RWPE2 (cell line): ENCODE data around the gene DIP2C.

Source experiments
- ATAC-seq: fragments of 200-7000 bp; cut with Tn5 transposase; 3 replicates; pipeline ENCODE4 v1.9.1; 2021; ENCODE audit warnings: low read depth
- DNase-seq: peaks from one replicate; pipeline ENCODE4 v3.0.0-alpha.2; 2020; ENCODE audit warnings: low spot score
- H3K27ac ChIP-seq: fragments of 450-650 bp; 2 replicates; pipeline ENCODE4 v1.5.1; 2017; ENCODE audit warnings: mild to moderate bottlenecking; ENCODE audit not compliant: poor library complexity, severe bottlenecking
- H3K27me3 ChIP-seq: fragments of 250-450 bp; sonication (Bioruptor Pico); 2 replicates; pipeline ENCODE4 v1.5.1; 2021; ENCODE audit warnings: mild to moderate bottlenecking, moderate library complexity; ENCODE audit not compliant: insufficient read depth, poor library complexity, severe bottlenecking
- H3K36me3 ChIP-seq: fragments of 250-450 bp; sonication (Bioruptor Pico); 2 replicates; pipeline ENCODE4 v1.5.1; 2020; ENCODE audit warnings: low read depth, mild to moderate bottlenecking, moderate library complexity
- H3K4me1 ChIP-seq: fragments of 250-450 bp; sonication (Bioruptor Pico); 2 replicates; pipeline ENCODE4 v1.5.1; 2021; ENCODE audit warnings: mild to moderate bottlenecking, moderate library complexity; ENCODE audit not compliant: insufficient read depth, poor library complexity, severe bottlenecking
- H3K4me3 ChIP-seq: fragments of 250-450 bp; sonication (Bioruptor Pico); 2 replicates; pipeline ENCODE4 v1.5.1; 2021; ENCODE audit warnings: mild to moderate bottlenecking, moderate library complexity; ENCODE audit not compliant: severe bottlenecking
- H3K9me3 ChIP-seq: fragments of 250-450 bp; sonication (Bioruptor Pico); 2 replicates; pipeline ENCODE4 v1.5.1; 2021; ENCODE audit warnings: mild to moderate bottlenecking, moderate library complexity; ENCODE audit not compliant: severe bottlenecking
- CTCF ChIP-seq: fragments of 450-650 bp; IDR thresholded peaks from one replicate; pipeline ENCODE4 v1.5.1; 2017; ENCODE audit warnings: mild to moderate bottlenecking, moderate library complexity; ENCODE audit not compliant: poor library complexity, severe bottlenecking

Gene DIP2C

GRCh38 chr10:391305-391704 lies 298.2 kb downstream of the DIP2C start:
- no peak for DNase-seq
- no peaks in the 10 kb centered on the region for H3K36me3 ChIP-seq

GRCh38 chr10:390449-391100 lies 298.9 kb downstream of the DIP2C start:
- H3K27ac ChIP-seq: no peak overlapping the region
- ATAC-seq: no peak
- no peaks in the 10 kb centered on the region for H3K27me3 ChIP-seq
- DNase-seq: no peak
- H3K9me3 ChIP-seq: no peaks in the 10 kb centered on the region
- no peaks in the 10 kb centered on the region for H3K36me3 ChIP-seq
- H3K4me1 ChIP-seq: no peaks in the 10 kb centered on the region
- no peak overlapping the region for H3K4me3 ChIP-seq
- no peak for TF ChIP-seq CTCF

More at GRCh38 chr10:391305-391704, 298.2 kb downstream of the DIP2C start:
- TF ChIP-seq CTCF: no peak
- Histone ChIP-seq H3K9me3 (no peaks in the 10 kb centered on the region), H3K27me3 (no peaks in the 10 kb centered on the region), H3K4me1 (no peaks in the 10 kb centered on the region), H3K27ac (no peak overlapping the region), H3K4me3 (no peak overlapping the region)
- 0 out of 3 replicates have a peak, but pooled peaks have one; percentile 19 for ATAC-seq

GRCh38 chr10:389836-390448 lies 299.5 kb downstream of the DIP2C start:
- no peak overlapping the region for H3K4me3 ChIP-seq
- no peaks in the 10 kb centered on the region for H3K27me3 ChIP-seq
- no peak for TF ChIP-seq CTCF
- no peaks in the 10 kb centered on the region for H3K36me3 ChIP-seq
- ATAC-seq (no peak), DNase-seq (no peak)
- H3K9me3 ChIP-seq: no peaks in the 10 kb centered on the region
- H3K4me1 ChIP-seq: no peaks in the 10 kb centered on the region
- H3K27ac ChIP-seq: no peak overlapping the region

- Histone ChIP-seq H3K9me3 (no peaks in the 10 kb centered on the region), H3K27me3 (no peaks in the 10 kb centered on the region), H3K27ac (no peak overlapping the region), H3K36me3 (no peaks in the 10 kb centered on the region), H3K4me3 (no peak overlapping the region), H3K4me1 (no peaks in the 10 kb centered on the region)
- no peak for TF ChIP-seq CTCF
- DNase-seq (no peak), ATAC-seq (no peak)
Observed at GRCh38 chr10:389261-389790, 300.1 kb downstream of the DIP2C start.

GRCh38 chr10:388661-389045 lies 300.8 kb downstream of the DIP2C start:
- no peak for DNase-seq
- no peaks in the 10 kb centered on the region for H3K36me3 ChIP-seq
- H3K9me3 ChIP-seq: no peaks in the 10 kb centered on the region
- H3K27ac ChIP-seq: no peak overlapping the region
- H3K27me3 ChIP-seq: no peaks in the 10 kb centered on the region
- H3K4me3 ChIP-seq: no peak overlapping the region
- H3K4me1 ChIP-seq: no peaks in the 10 kb centered on the region
- no peak for TF ChIP-seq CTCF
- ATAC-seq: no peak
